Stimulated activated CD4-positive, alpha-beta T cell treated with anti-CD3 and anti-CD28 coated beads, Interleukin-4, amount 100 ng/mL, for 24 hours (primary cell): Measurements from ENCODE around the gene NACA2.
"Not testable (repeated sequence)": the region's sequence is repeated elsewhere in the genome, so short reads cannot be mapped to it uniquely, and the experiment has no call there.

ENCODE experiments used
- DNase-seq: peaks from one replicate; pipeline ENCODE4 v3.0.0-alpha.2; 2020

NACA2 gene

GRCh38 chr17:61575352-61575975, 15.6 kb downstream of the NACA2 start:
- DNase-seq: no peak

- no peak for DNase-seq
These were observed 16.3 kb downstream of the NACA2 start for GRCh38 chr17:61574542-61575351.

- DNase-seq: not testable (repeated sequence)
These were observed 18.5 kb downstream of the NACA2 start for GRCh38 chr17:61572547-61572946.

GRCh38 chr17:61571624-61572023, 19.4 kb downstream of the NACA2 start:
- DNase-seq: no peak

- DNase-seq: no peak
These were observed 20.9 kb downstream of the NACA2 start for GRCh38 chr17:61570118-61570517.

- DNase-seq: not testable (repeated sequence)
These were observed 21.5 kb downstream of the NACA2 start for GRCh38 chr17:61569525-61569924.

- DNase-seq: no peak
These were observed 22.6 kb downstream of the NACA2 start for GRCh38 chr17:61568219-61569072.

- no peak for DNase-seq
These were observed 23.8 kb downstream of the NACA2 start for GRCh38 chr17:61567045-61567802.

- DNase-seq: not testable (repeated sequence)
These were observed 24.6 kb downstream of the NACA2 start for GRCh38 chr17:61566448-61566847.

GRCh38 chr17:61565850-61566249, 25.2 kb downstream of the NACA2 start:
- DNase-seq: not testable (repeated sequence)

- DNase-seq: no peak
These were observed 25.8 kb downstream of the NACA2 start for GRCh38 chr17:61565213-61565612.

GRCh38 chr17:61562287-61562686, 28.7 kb downstream of the NACA2 start:
- no peak for DNase-seq

GRCh38 chr17:61561354-61561753, 29.7 kb downstream of the NACA2 start:
- no peak for DNase-seq

- no peak for DNase-seq
These were observed 30.9 kb downstream of the NACA2 start for GRCh38 chr17:61560071-61560470.

- DNase-seq: no peak
These were observed 34.5 kb downstream of the NACA2 start for GRCh38 chr17:61556224-61557188.

GRCh38 chr17:61555127-61555566, 35.9 kb downstream of the NACA2 start:
- DNase-seq: no peak

- DNase-seq: no peak
These were observed 36.8 kb downstream of the NACA2 start for GRCh38 chr17:61554209-61554608.

- DNase-seq: not testable (repeated sequence)
These were observed 38.5 kb downstream of the NACA2 start for GRCh38 chr17:61552560-61552959.

GRCh38 chr17:61551255-61551742, 39.7 kb downstream of the NACA2 start:
- no peak for DNase-seq

GRCh38 chr17:61547113-61547512, 43.9 kb downstream of the NACA2 start:
- no peak for DNase-seq

- DNase-seq: no peak
These were observed 45.6 kb downstream of the NACA2 start for GRCh38 chr17:61545335-61545938.
